A549 (cell line): ENCODE data around the gene MFAP2.

Experiments
- CHD2 ChIP-seq: fragments of 150-350 bp; IDR thresholded peaks from 2 replicates; pipeline ENCODE4 v1.6.1; 2014; ENCODE audit warnings: low read length; ENCODE audit not compliant: partially characterized antibody
- CTCF ChIP-seq: fragments of >200 bp; sonication (Bioruptor Twin); formaldehyde crosslinking; IDR thresholded peaks from 3 replicates; pipeline ENCODE4 v1.5.1; 2016
- JUN ChIP-seq, 2 experiments: fragments of >200 bp; sonication (Bioruptor Twin); formaldehyde crosslinking; IDR thresholded peaks; 2 replicates in 1 of 2; 3 replicates in 1 of 2; pipeline ENCODE4 v1.6.1; 2016 to 2017

- TF ChIP-seq CHD2, result no peak
- no peak for TF ChIP-seq JUN (IDR thresholded peaks at IDR 0.05)
- no peak for TF ChIP-seq CTCF
Observed at GRCh38 chr1:16924919-16925477, 55.4 kb downstream of the MFAP2 start.
